ENCODE results near the gene COP1. TPM values are rescaled to one million over a fixed set of nuclear protein-coding genes. Genes with fewer than 3 reads are reported as not detected.

COP1 gene
- total and polyA plus RNA-seq, 10 of the 15 experiments (the other 5 are each of a cell fraction or from before 2014, with no cell fraction given): 17.7 to 49.9 (median 38.7) TPM

- Histone ChIP-seq H4K20me1 (ENCODE audit: control insufficient read depth, insufficient read depth) (no peaks in the 10 kb centered on the region), H3K4me1 (ENCODE audit: control insufficient read depth, insufficient read depth, low read length) (no peaks in the 10 kb centered on the region), H2AFZ (ENCODE audit: control insufficient read depth, low read depth, low read length) (no peak overlapping the region), H3K36me3 (ENCODE audit: control insufficient read depth in 2 of 2, insufficient read depth in 2 of 2, low read length in 1 of 2) (no peaks in the 10 kb centered on the region), H3K4me3 (no peak overlapping the region), H3K4me2 (ENCODE audit: control insufficient read depth, insufficient read depth) (no peak overlapping the region), H3K27ac (ENCODE audit: control insufficient read depth, insufficient read depth) (no peak overlapping the region), H3K9me3 (replicated peaks; ENCODE audit: control insufficient read depth, insufficient read depth, low read length) (no peaks in the 10 kb centered on the region), H3K9ac (ENCODE audit: control insufficient read depth, insufficient read depth, low read length) (no peak overlapping the region), H3K27me3 (replicated peaks in 1 of 2; ENCODE audit: control insufficient read depth in 2 of 2, insufficient read depth in 2 of 2, low read length in 1 of 2) (no peaks in the 10 kb centered on the region), H3K79me2 (ENCODE audit: control insufficient read depth, insufficient read depth, low read length) (no peaks in the 10 kb centered on the region)
- TF ChIP-seq TAF1 (IDR thresholded peaks at IDR 0.05; ENCODE audit: borderline replicate concordance, low read depth, low read length) (no peak), ZNF207 (IDR thresholded peaks at IDR 0.05; ENCODE audit: borderline replicate concordance) (no peak), KAT2A (conservative IDR thresholded peaks at IDR 0.05; ENCODE audit: control insufficient read depth, low read depth, low read length) (no peak), IRF4 (IDR thresholded peaks at IDR 0.05; ENCODE audit: low read depth, low read length) (no peak), POLR2AphosphoS5 (IDR thresholded peaks at IDR 0.05; ENCODE audit: low read length) (no peak), ZBTB11 (CRISPR knock-in tag; IDR thresholded peaks at IDR 0.05) (no peak), CEBPB (IDR thresholded peaks at IDR 0.05; ENCODE audit: borderline replicate concordance in 1 of 2, low read depth in 2 of 2, low read length in 2 of 2) (no peak), SRF (IDR thresholded peaks at IDR 0.05; ENCODE audit: low read depth in 2 of 2, low read length in 2 of 2) (no peak), TBL1XR1 (IDR thresholded peaks at IDR 0.05; ENCODE audit: low read depth, low read length) (no peak), JUND (IDR thresholded peaks at IDR 0.05; ENCODE audit: low read depth, low read length) (no peak), STAT3 (IDR thresholded peaks at IDR 0.05; ENCODE audit: low read depth, low read length) (no peak), CBX3 (IDR thresholded peaks at IDR 0.05; ENCODE audit: borderline replicate concordance, low read depth) (no peak), PBX3 (IDR thresholded peaks at IDR 0.05; ENCODE audit: insufficient replicate concordance, low read depth, low read length) (no peak), IRF5 (IDR thresholded peaks at IDR 0.05; ENCODE audit: borderline replicate concordance) (no peak), MEF2B (IDR thresholded peaks at IDR 0.05; ENCODE audit: partially characterized antibody, poor library complexity, severe bottlenecking) (no peak), TCF12 (IDR thresholded peaks at IDR 0.05; ENCODE audit: low read depth, low read length) (no peak)
- DNase-seq (ENCODE audit: low read depth, low spot score) (no peak), FAIRE-seq (no peak), ATAC-seq (no peak)
- ChIA-PET SMC1A (ENCODE audit: uncharacterized antibody, unreplicated experiment) (no interaction called here), RAD21 (ENCODE audit: unreplicated experiment) (no interaction called here), POLR2A (no interaction called here), CTCF (no interaction called here)
- no TSS peak for BruUV-seq (replicated peaks)
- intact Hi-C loops (cut with micrococcal nuclease; ENCODE audit: unreplicated experiment): no loop called here
- in situ Hi-C loops (cut with MboI): no loop called here
- WGBS (ENCODE audit: insufficient coverage, insufficient replicate concordance, low lambda C conversion rate, missing lambda C conversion rate): 0% methylated on average over 1 of the region's 2 CpGs
These were observed 148.4 kb downstream of the COP1 start for GRCh38 chr1:176058686-176059085.
